ENCODE results near the gene EVX2. TPM values are rescaled to one million over a fixed set of nuclear protein-coding genes. Genes with fewer than 3 reads are reported as not detected.

EVX2 gene
- total RNA-seq, 3 donors from 2014 or later: not detected

DNA sequence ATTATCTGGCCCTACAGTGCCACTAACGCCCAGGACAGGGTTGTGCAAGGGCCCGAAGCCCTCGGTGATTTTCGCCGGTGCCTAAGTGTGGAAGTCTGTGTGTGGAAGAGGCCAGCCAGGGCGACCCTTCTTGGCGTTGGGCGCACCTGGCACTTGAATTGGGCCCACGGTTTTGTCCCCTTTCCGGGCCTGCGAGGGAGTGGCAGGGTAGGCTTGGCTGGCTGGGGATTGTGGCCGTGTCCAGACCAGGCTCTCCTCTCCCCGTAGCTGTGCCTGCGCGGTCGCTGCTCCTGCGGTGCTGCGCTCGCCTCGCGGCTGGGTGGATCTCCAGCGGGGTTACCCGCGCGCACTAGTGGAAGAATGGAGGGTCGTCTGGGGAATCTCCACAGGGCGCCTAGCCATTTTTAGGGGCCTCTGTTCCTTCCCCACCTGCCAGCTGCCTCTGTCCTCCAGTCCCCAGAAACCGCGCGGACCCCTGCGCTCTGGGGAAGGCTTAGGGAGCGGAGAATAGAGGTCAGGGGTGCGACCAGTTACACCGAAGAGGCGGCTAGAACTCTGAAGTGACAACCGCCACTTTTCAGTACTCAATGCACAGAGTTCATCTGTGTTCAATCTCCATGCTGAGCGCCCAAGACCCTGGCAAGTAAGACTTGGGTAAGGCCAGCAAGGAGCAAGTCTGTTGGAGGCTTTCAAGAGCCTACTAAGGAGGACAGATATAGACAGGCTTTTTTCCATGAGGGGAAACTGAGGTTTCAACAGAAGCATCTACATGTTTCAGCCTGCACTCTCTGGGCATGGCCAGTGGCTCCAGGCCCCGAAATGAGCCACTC lies 16.0 kb downstream of the EVX2 start:
- Histone ChIP-seq H3K9me3 (no peaks in the 10 kb centered on the region), H3K36me3 (no peaks in the 10 kb centered on the region), H3K4me3 (peak overlapping the region; percentile 26 to 60 (median 36)), H3K4me1 (no peaks in the 10 kb centered on the region), H3K27ac (no peak overlapping the region), H3K27me3 (peaks cover 16 to 93% of the 10 kb centered on the region in 2 donors)
- DNase-seq (ENCODE audit: low spot score in 2 of 2): no peak
- intact Hi-C loops (cut with DNase I; ENCODE audit: low total_unique reads): no loop called here
- no peak for TF ChIP-seq POLR2A (IDR thresholded peaks at IDR 0.05)

DNA sequence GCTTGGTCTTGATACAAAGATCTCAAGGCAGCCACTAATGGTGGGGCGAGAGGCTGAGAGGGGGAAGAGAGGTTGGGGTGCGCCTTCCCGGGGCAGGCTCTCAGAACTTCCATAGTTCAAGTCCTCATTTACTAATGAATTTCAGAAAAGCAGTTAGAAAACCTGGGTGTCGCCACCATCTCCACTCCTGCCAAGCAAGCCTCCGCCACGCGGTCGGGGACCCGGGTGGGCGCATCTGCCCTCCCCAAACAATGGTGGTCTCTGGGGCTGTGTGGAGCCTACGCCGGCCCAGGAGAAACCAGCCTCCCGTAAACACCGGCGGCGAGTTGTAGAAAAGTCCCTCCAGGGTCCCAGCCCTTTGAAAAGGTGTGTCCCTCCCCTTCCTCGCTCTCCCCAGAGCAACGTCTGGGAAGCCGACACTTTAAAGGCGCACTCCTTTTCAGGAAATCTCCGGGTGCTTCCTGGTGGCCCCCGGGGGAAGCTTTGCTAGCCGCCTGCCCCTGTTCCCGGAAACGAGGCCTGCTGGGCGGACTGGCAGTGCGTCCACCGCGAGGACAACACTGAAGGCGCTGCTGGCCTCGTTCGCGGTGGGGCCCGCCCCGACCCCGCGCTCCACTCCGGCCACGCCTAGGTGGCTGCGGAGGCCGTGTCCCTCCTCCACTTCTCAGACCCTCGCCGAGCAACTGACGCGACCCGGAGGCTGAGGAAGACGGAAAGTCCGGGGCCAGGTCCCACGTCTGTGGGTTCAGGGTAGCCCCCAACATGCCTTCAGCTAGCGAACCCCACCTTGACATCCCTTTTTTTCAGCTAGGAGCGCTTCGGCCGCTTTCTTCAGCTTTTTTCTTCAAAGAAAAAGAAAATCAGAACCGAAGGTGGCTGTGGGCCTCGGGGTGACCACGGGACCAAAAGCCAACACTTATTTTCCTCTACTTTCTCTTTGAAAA lies 16.8 kb downstream of the EVX2 start:
- Histone ChIP-seq H3K36me3 (no peaks in the 10 kb centered on the region), H3K27ac (no peak overlapping the region), H3K4me3 (peak overlapping the region; percentile 26 to 60 (median 36)), H3K27me3 (peaks cover 13 to 90% of the 10 kb centered on the region in 2 donors), H3K9me3 (no peaks in the 10 kb centered on the region), H3K4me1 (no peaks in the 10 kb centered on the region)
- DNase-seq (ENCODE audit: low spot score in 2 of 2): no peak
- intact Hi-C loops (cut with DNase I; ENCODE audit: low total_unique reads): no loop called here
- no peak for TF ChIP-seq POLR2A (IDR thresholded peaks at IDR 0.05)
- no peak for TF ChIP-seq POLR2AphosphoS5 (IDR thresholded peaks at IDR 0.05)
- TF ChIP-seq, protein P1, sequence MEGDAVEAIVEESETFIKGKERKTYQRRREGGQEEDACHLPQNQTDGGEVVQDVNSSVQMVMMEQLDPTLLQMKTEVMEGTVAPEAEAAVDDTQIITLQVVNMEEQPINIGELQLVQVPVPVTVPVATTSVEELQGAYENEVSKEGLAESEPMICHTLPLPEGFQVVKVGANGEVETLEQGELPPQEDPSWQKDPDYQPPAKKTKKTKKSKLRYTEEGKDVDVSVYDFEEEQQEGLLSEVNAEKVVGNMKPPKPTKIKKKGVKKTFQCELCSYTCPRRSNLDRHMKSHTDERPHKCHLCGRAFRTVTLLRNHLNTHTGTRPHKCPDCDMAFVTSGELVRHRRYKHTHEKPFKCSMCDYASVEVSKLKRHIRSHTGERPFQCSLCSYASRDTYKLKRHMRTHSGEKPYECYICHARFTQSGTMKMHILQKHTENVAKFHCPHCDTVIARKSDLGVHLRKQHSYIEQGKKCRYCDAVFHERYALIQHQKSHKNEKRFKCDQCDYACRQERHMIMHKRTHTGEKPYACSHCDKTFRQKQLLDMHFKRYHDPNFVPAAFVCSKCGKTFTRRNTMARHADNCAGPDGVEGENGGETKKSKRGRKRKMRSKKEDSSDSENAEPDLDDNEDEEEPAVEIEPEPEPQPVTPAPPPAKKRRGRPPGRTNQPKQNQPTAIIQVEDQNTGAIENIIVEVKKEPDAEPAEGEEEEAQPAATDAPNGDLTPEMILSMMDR (IDR thresholded peaks at IDR 0.05): no peak

- Histone ChIP-seq H3K27me3 (peaks cover 8 to 72% of the 10 kb centered on the region in 2 donors), H3K4me3 (no peak overlapping the region), H3K36me3 (no peaks in the 10 kb centered on the region), H3K4me1 (no peaks in the 10 kb centered on the region), H3K27ac (no peak overlapping the region), H3K9me3 (no peaks in the 10 kb centered on the region)
- no peak for TF ChIP-seq POLR2AphosphoS5 (IDR thresholded peaks at IDR 0.05)
- no peak for TF ChIP-seq POLR2A (IDR thresholded peaks at IDR 0.05)
- TF ChIP-seq, protein P1 (IDR thresholded peaks at IDR 0.05): no peak
- intact Hi-C loops (cut with DNase I; ENCODE audit: low total_unique reads): no loop called here
- no peak for DNase-seq (ENCODE audit: low spot score in 2 of 2)
Measured at GRCh38 chr2:176063958-176064357, 19.8 kb downstream of the EVX2 start.

DNA sequence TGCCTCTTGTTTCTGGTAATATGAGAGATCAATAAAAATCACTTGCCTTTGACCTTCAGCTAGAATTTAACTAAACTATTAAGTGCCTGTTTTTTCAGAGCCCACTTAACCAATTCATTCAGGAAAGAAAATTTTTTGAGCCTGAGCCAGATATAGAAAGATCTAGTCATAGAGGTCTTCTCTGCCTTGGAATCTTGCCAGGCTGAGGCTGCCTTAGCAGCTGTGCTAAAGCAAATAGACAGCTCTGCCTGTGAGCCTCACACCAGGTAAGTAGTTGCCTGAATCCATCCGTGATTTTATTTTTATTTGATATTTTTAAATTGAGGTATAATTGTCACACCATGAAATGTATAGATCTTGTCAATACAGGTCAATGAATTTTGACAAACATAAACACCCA lies 27.4 kb downstream of the EVX2 start:
- DNase-seq (ENCODE audit: low spot score in 2 of 2): no peak
- intact Hi-C loops (cut with DNase I; ENCODE audit: low total_unique reads): no loop called here
- Histone ChIP-seq H3K27ac (no peak overlapping the region), H3K4me3 (no peak overlapping the region), H3K4me1 (no peaks in the 10 kb centered on the region), H3K27me3 (peaks cover 0 to 13% of the 10 kb centered on the region in 2 donors), H3K9me3 (no peaks in the 10 kb centered on the region), H3K36me3 (no peaks in the 10 kb centered on the region)
- TF ChIP-seq, protein P1 (IDR thresholded peaks at IDR 0.05): no peak
- TF ChIP-seq POLR2AphosphoS5 (IDR thresholded peaks at IDR 0.05) (no peak), POLR2A (IDR thresholded peaks at IDR 0.05) (no peak)

DNA sequence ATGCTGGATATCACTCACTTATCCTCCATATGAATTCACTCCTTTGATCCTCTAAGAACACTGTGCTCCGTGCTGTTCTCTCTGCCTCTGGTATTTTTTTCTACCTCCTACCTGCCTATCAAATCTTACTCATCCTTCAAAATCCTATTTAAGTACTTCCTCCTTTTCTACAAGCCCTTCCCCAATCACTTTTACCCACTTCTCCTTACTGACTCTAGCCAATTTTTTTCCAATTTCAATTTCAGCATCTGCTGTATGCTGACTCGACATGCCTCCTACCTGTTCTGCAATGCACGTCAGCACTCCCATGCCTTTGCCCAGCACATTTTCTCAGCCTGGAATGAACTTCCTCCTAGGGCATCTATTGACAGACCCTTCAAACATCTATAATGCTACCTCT lies 44.4 kb downstream of the EVX2 start:
- Histone ChIP-seq H3K27ac (no peak overlapping the region), H3K9me3 (no peaks in the 10 kb centered on the region), H3K4me1 (no peaks in the 10 kb centered on the region), H3K36me3 (no peaks in the 10 kb centered on the region), H3K27me3 (peaks cover 0 to 6% of the 10 kb centered on the region in 2 donors), H3K4me3 (no peak overlapping the region)
- TF ChIP-seq, protein P1 (IDR thresholded peaks at IDR 0.05): no peak
- TF ChIP-seq POLR2A (IDR thresholded peaks at IDR 0.05) (no peak), POLR2AphosphoS5 (IDR thresholded peaks at IDR 0.05) (no peak)
- no peak for DNase-seq (ENCODE audit: low spot score in 2 of 2)
- intact Hi-C loops (cut with DNase I; ENCODE audit: low total_unique reads): no loop called here

Data from breast epithelium (tissue), 4 donors.